Peyer's patch (tissue), 4 donors: Measurements from ENCODE around the gene OR2T8.

Experiments used
- CTCF ChIP-seq, 6 experiments: fragments of 450-650 bp in 4 of 6; fragments of 200-600 bp in 2 of 6; sonication (generic) in 1 of 6; IDR thresholded peaks; one replicate each; pipeline ENCODE4 v1.5.1; 2017 to 2019; ENCODE audit warnings: antibody characterized with exemption in 6 of 6, mild to moderate bottlenecking in 3 of 6, moderate library complexity in 1 of 6
- POLR2A ChIP-seq, 2 donors: fragments of 450-650 bp; IDR thresholded peaks; one replicate each; pipeline ENCODE4 v1.5.1; 2017; ENCODE audit warnings: antibody characterized with exemption in 2 of 2, mild to moderate bottlenecking in 2 of 2, moderate library complexity in 2 of 2

GRCh38 chr1:247962911-247963588, 43.0 kb downstream of the OR2T8 start:
- no peak for TF ChIP-seq CTCF (IDR thresholded peaks at IDR 0.05)
- TF ChIP-seq POLR2A (IDR thresholded peaks at IDR 0.05): no peak
